GM12878 (cell line): ENCODE measurements around the gene MRPL49. TPM values are rescaled to one million over a fixed set of nuclear protein-coding genes. Genes with fewer than 3 reads are reported as not detected.

Source experiments
- GATAD2B ChIP-seq: fragments of 450-650 bp; conservative IDR thresholded peaks from 2 replicates; pipeline ENCODE4 v1.6.1; 2017; ENCODE audit warnings: low read depth, mild to moderate bottlenecking, moderate library complexity
- IRF4 ChIP-seq: IDR thresholded peaks from 2 replicates; pipeline ENCODE4 v1.6.1; 2011; ENCODE audit warnings: low read depth, low read length
- SIN3A ChIP-seq: IDR thresholded peaks from 2 replicates; pipeline ENCODE4 v1.6.1; 2012; ENCODE audit warnings: low read depth, low read length, improper control_type of control experiment
- SRF ChIP-seq, 2 experiments: IDR thresholded peaks; 2 replicates each; pipeline ENCODE4 v1.6.1; 2011; ENCODE audit warnings: low read depth in 2 of 2, low read length in 2 of 2, mild to moderate bottlenecking in 1 of 2, moderate library complexity in 1 of 2
- polyA plus RNA-seq, 11 experiments: library from polyadenylated mRNA; depleted of rRNA in 4 of 11; unstranded in 6 of 11; stranded (reverse) in 5 of 11; fragments of >200 nt; fragmentation: Nextera tagmentation in 4 of 11; fragmentation: Illumina TruSeq in 1 of 11; extraction: Ambion mirVana in 4 of 11; extraction: Trizol in 1 of 11; gene quantifications; 1 replicate in 1 of 11; 2 replicates in 10 of 11; pipeline versions ENCODE4 v1.2.1 to v1.2.3, GENCODE V29; 2011 to 2016; ENCODE audit warnings: inconsistent platforms in 2 of 11, missing spikeins in 2 of 11, low read depth in 1 of 11
- total RNA-seq, 4 experiments: library from RNA; depleted of rRNA in 3 of 4; stranded (reverse); fragments of >200 nt in 3 of 4; fragmentation: Illumina TruSeq in 1 of 4; extraction: Trizol in 1 of 4; gene quantifications; 2 replicates each; pipeline versions ENCODE4 v1.2.1 to v1.2.3, GENCODE V29; 2013 to 2021
- TF ChIP-seq, protein P1 (sequence below): fragments of 450-650 bp; formaldehyde crosslinking; IDR thresholded peaks from 2 replicates; pipeline ENCODE4 v1.5.0; 2022; ENCODE audit warnings: mild to moderate bottlenecking, missing genetic modification characterization
- TF ChIP-seq, protein P2 (sequence below): fragments of 450-650 bp; IDR thresholded peaks from 2 replicates; pipeline ENCODE4 v1.6.1; 2018; ENCODE audit warnings: borderline replicate concordance, mild to moderate bottlenecking; ENCODE audit not compliant: partially characterized antibody

The MRPL49 gene
- total and polyA plus RNA-seq, 10 of the 15 experiments (the other 5 are each of a cell fraction or from before 2014, with no cell fraction given): 42.0 to 116 (median 71.7) TPM

DNA sequence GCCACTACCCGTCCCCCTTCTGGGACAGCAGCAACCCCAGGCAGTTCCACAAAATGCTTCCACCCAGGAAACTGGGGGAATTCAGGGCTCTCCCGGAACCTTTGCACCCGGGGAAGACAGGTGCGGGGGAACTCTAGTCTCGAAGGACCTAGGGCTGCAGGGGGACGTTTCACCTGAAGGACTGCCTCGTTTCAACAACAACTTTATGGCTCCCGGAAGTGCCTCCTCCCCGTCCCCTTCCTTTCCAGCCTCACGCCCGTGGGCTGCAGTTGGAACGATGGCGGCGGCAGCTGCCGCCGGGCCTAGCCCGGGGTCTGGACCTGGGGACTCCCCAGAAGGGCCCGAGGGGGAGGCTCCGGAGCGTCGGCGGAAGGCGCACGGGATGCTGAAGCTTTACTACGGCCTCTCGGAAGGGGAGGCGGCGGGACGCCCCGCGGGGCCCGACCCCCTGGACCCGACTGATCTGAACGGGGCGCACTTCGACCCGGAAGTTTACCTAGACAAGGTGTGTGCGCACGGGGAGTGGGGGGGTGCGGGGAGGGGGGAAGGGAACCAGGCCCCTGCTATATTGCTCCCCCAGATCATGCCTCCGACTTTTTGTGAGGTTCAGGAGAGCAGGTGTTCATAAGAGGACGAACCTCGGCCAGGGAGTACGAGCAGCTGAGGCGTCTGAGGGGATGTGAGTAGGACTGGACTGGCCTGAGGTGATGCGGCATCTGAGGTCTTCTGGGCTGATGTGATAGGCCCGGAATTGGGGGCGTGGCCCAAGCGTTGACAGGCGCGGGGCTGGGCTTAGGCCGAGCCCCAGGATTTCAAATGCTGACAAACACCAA lies 25.9 kb upstream of the MRPL49 start, which contains the start of gene VPS51 (continued):
- TF ChIP-seq, protein P1, sequence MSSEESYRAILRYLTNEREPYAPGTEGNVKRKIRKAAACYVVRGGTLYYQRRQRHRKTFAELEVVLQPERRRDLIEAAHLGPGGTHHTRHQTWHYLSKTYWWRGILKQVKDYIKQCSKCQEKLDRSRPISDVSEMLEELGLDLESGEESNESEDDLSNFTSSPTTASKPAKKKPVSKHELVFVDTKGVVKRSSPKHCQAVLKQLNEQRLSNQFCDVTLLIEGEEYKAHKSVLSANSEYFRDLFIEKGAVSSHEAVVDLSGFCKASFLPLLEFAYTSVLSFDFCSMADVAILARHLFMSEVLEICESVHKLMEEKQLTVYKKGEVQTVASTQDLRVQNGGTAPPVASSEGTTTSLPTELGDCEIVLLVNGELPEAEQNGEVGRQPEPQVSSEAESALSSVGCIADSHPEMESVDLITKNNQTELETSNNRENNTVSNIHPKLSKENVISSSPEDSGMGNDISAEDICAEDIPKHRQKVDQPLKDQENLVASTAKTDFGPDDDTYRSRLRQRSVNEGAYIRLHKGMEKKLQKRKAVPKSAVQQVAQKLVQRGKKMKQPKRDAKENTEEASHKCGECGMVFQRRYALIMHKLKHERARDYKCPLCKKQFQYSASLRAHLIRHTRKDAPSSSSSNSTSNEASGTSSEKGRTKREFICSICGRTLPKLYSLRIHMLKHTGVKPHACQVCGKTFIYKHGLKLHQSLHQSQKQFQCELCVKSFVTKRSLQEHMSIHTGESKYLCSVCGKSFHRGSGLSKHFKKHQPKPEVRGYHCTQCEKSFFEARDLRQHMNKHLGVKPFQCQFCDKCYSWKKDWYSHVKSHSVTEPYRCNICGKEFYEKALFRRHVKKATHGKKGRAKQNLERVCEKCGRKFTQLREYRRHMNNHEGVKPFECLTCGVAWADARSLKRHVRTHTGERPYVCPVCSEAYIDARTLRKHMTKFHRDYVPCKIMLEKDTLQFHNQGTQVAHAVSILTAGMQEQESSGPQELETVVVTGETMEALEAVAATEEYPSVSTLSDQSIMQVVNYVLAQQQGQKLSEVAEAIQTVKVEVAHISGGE (CRISPR knock-in tag): peak; percentile 99
- TF ChIP-seq IRF4 (peak; percentile 93), GATAD2B (peak; percentile 91), SIN3A (peak; percentile 92), SRF (IDR thresholded peaks at IDR 0.05; ENCODE audit: low read depth in 2 of 2, low read length in 2 of 2) (peak; percentile 50 to 96; a peak in 3 of 4 replicates)
- TF ChIP-seq, protein P2, sequence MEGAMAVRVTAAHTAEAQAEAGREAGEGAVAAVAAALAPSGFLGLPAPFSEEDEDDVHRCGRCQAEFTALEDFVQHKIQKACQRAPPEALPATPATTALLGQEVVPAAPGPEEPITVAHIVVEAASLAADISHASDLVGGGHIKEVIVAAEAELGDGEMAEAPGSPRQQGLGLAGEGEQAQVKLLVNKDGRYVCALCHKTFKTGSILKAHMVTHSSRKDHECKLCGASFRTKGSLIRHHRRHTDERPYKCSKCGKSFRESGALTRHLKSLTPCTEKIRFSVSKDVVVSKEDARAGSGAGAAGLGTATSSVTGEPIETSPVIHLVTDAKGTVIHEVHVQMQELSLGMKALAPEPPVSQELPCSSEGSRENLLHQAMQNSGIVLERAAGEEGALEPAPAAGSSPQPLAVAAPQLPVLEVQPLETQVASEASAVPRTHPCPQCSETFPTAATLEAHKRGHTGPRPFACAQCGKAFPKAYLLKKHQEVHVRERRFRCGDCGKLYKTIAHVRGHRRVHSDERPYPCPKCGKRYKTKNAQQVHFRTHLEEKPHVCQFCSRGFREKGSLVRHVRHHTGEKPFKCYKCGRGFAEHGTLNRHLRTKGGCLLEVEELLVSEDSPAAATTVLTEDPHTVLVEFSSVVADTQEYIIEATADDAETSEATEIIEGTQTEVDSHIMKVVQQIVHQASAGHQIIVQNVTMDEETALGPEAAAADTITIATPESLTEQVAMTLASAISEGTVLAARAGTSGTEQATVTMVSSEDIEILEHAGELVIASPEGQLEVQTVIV: peak; percentile 79
